ENCODE results near the gene OR52E6. TPM values are rescaled to one million over a fixed set of nuclear protein-coding genes. Genes with fewer than 3 reads are reported as not detected.
A peak's percentile ranks its signal among the peaks of the same experiment; 100 is the strongest.

Gene OR52E6
- polyA plus RNA-seq, 2 of the 4 experiments (the other 2 are of a cell fraction), result not detected

DNA sequence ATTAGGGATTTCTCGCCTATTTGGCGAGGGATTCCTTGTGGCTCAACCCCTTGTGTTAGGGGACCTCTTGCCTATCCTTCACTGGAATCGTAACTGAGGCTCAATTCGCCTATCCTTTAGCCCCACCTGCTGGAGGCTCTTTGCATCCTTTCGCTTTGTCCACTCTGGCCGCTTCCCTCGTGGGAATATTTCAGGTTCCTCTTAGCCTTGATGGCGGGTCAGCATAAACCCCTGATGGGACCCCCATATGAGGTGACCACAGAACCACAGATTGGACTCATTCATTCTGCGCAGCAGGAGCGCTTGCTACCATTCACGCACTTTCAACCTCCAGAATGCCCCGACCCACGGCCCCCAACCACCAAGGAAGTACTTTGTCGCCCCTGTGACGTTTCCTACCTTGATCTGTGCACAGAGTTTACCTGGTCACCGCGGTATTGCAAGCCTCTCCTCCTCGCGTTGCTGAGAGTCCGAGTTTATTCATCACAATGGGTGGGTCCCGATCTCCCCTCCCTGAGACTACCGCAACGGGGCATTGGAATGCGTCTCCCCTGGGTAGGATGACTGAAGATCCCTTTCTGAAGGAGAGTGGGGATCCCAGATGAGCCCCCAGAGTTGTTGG is 33.1 kb downstream of the OR52E6 start, which contains the start of gene OR52N2:
Gene OR52N2 (plus strand): TSS at position 425 of the 622 bp plus-strand sequence. CDS start 11,412 bp downstream, outside the sequence.
- TF ChIP-seq SMC3 (IDR thresholded peaks at IDR 0.05) (peak; percentile 87), EHMT2 (IDR thresholded peaks at IDR 0.05; ENCODE audit: low read depth) (no peak), USF2 (IDR thresholded peaks at IDR 0.05) (no peak), CEBPB (IDR thresholded peaks at IDR 0.05) (no peak), PBX3 (IDR thresholded peaks at IDR 0.05) (no peak), HEYL (CRISPR knock-in tag; IDR thresholded peaks at IDR 0.05) (no peak), ZC3H11A (IDR thresholded peaks at IDR 0.05) (no peak), KDM5A (IDR thresholded peaks at IDR 0.05) (peak; percentile 82; the same call in 1 of the 2 replicates), RAD21 (conservative IDR thresholded peaks at IDR 0.05 in 1 of 2, IDR thresholded peaks at IDR 0.05 in 1 of 2) (peak; percentile 95 to 96), ZNF302 (CRISPR knock-in tag; IDR thresholded peaks at IDR 0.05) (no peak)
- TF ChIP-seq, protein P1, sequence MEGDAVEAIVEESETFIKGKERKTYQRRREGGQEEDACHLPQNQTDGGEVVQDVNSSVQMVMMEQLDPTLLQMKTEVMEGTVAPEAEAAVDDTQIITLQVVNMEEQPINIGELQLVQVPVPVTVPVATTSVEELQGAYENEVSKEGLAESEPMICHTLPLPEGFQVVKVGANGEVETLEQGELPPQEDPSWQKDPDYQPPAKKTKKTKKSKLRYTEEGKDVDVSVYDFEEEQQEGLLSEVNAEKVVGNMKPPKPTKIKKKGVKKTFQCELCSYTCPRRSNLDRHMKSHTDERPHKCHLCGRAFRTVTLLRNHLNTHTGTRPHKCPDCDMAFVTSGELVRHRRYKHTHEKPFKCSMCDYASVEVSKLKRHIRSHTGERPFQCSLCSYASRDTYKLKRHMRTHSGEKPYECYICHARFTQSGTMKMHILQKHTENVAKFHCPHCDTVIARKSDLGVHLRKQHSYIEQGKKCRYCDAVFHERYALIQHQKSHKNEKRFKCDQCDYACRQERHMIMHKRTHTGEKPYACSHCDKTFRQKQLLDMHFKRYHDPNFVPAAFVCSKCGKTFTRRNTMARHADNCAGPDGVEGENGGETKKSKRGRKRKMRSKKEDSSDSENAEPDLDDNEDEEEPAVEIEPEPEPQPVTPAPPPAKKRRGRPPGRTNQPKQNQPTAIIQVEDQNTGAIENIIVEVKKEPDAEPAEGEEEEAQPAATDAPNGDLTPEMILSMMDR (IDR thresholded peaks at IDR 0.05), result peak; percentile 88
- Histone ChIP-seq H3K4me2 (peak within 1 kb of the TSS; percentile 92), H3K27ac (peak within 1 kb of the TSS in 1 of 2 experiments; percentile 39; a peak in 3 of 6 replicates), H3K4me1 (no peaks in the 10 kb centered on the region), H3K4me3 (peak within 1 kb of the TSS; percentile 45), H3K9me3 (no peaks in the 10 kb centered on the region)
- POLR2A ChIA-PET, result no interaction called here
- CTCF ChIA-PET, result interaction anchor here (0.9 to 1.3 kb wide), 7 partner anchors 13 to 195 kb away, joined by 3 to 4 read pairs (median 3); partner anchors contain the start of genes OR52N5 and OR56B1
- ATAC-seq, result peak; percentile 98 to 99
- FAIRE-seq, result peak; percentile 28
- peak; percentile 20 to 70 for DNase-seq (ENCODE audit: low read depth in 1 of 2, low spot score in 1 of 2)
- WGBS (ENCODE audit: missing lambda C conversion rate), result 0% methylated on average over 20 of the region's 24 CpGs

DNA sequence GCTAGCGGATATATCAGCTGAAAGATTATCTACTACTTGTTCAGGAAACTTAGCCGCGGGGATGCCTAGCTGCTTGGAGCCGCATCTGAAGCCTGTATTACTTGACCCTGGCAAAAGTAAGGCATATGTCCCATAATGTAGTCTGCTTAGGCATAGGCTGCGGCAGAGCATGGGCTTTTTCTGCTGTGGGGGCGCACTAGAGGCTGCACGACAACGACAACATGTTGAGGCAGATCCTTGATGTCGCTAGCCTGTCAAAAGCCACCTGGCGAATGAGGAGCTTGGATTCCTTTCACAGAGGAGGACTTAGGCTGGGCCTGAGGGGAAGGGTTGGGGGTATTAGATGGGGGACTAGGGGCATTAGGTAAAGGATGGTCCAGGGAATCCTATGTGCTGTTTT is 34.1 kb downstream of the OR52E6 start:
- CTCF ChIA-PET, result interaction anchor here (0.6 to 1.5 kb wide), 11 partner anchors 11 to 604 kb away, joined by 3 to 8 read pairs (median 3); partner anchors contain the start of gene TRIM5

DNA sequence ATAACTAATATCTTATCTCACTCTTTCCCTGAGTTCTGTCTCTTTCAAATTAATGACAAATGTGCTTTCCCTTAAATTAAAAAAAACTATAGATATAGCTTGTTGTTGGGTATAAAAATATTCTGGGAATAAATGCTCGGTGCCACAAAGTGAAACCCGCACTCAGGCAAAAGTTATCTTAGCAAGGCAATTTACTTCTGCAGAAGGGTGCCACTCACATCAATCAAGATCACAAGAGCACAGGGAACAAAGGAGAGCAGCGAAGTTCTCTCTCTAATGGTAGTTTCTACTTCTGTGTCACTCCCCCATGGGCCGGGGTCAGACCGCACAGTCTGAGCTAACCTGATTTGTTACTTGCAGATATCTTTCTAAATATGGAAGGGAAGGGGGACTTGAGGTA is 37.7 kb downstream of the OR52E6 start:
- Histone ChIP-seq H3K9me3 (no peaks in the 10 kb centered on the region), H3K4me1 (no peaks in the 10 kb centered on the region), H3K4me2 (no peak overlapping the region), H3K4me3 (no peak overlapping the region), H3K27ac (no peak overlapping the region)
- ChIA-PET POLR2A (no interaction called here), CTCF (interaction anchor here (0.5 kb wide), 1 partner anchor 602 kb away, joined by 4 read pairs; no protein-coding TSS in a partner anchor)
- WGBS (ENCODE audit: missing lambda C conversion rate), result 31% methylated on average over 4 of the region's 5 CpGs
- FAIRE-seq, result no peak
- no peak for DNase-seq (ENCODE audit: low read depth in 1 of 2, low spot score in 1 of 2)
- TF ChIP-seq BHLHE40 (IDR thresholded peaks at IDR 0.05; ENCODE audit: low read depth, low read length) (no peak), JUNB (IDR thresholded peaks at IDR 0.05) (no peak), ZNF302 (CRISPR knock-in tag; IDR thresholded peaks at IDR 0.05) (no peak), FOSL2 (IDR thresholded peaks at IDR 0.05) (no peak), FOSL2 (CRISPR knock-in tag; IDR thresholded peaks at IDR 0.05) (no peak), EHMT2 (IDR thresholded peaks at IDR 0.05; ENCODE audit: low read depth) (no peak), RAD21 (conservative IDR thresholded peaks at IDR 0.05 in 1 of 2, IDR thresholded peaks at IDR 0.05 in 1 of 2) (no peak), POLR2AphosphoS2 (conservative IDR thresholded peaks at IDR 0.05; ENCODE audit: low read length) (no peak), ZFP36 (IDR thresholded peaks at IDR 0.05; ENCODE audit: borderline replicate concordance, partially characterized antibody) (no peak), TFCP2L1 (CRISPR knock-in tag; IDR thresholded peaks at IDR 0.05) (no peak), ATOH8 (CRISPR knock-in tag; IDR thresholded peaks at IDR 0.05; ENCODE audit: low read depth) (no peak), NR3C1 (IDR thresholded peaks at IDR 0.05) (no peak), ZSCAN20 (CRISPR knock-in tag; IDR thresholded peaks at IDR 0.05) (no peak), RFX5 (IDR thresholded peaks at IDR 0.05) (no peak), CEBPB (IDR thresholded peaks at IDR 0.05) (no peak), CBX8 (IDR thresholded peaks at IDR 0.05) (no peak), RNF2 (IDR thresholded peaks at IDR 0.05; ENCODE audit: borderline replicate concordance, low read depth) (no peak), NFE2L2 (conservative IDR thresholded peaks at IDR 0.05; ENCODE audit: low read length) (no peak), HEYL (CRISPR knock-in tag; IDR thresholded peaks at IDR 0.05) (no peak), JUN (IDR thresholded peaks at IDR 0.05) (no peak), ZC3H11A (IDR thresholded peaks at IDR 0.05) (no peak)
- ATAC-seq, result no peak

More for the DNA sequence above, 34.1 kb downstream of the OR52E6 start:
- H3K27ac ChIP-seq, result no peak overlapping the region
- FAIRE-seq (no peak), ATAC-seq (peak in 1 of 2 experiments; percentile 43; a peak in 3 of 6 replicates), DNase-seq (ENCODE audit: low read depth in 1 of 2, low spot score in 1 of 2) (no peak)
- no peak overlapping the region for H3K4me3 ChIP-seq
- TF ChIP-seq HDAC2 (IDR thresholded peaks at IDR 0.05) (no peak), JUN (IDR thresholded peaks at IDR 0.05) (no peak), TP53 (CRISPR knock-in tag; IDR thresholded peaks at IDR 0.05) (no peak), HEYL (CRISPR knock-in tag; IDR thresholded peaks at IDR 0.05) (no peak), EP300 (IDR thresholded peaks at IDR 0.05) (no peak), GATA3 (IDR thresholded peaks at IDR 0.05; ENCODE audit: borderline replicate concordance) (no peak), FOSL2 (IDR thresholded peaks at IDR 0.05) (no peak), FOSL2 (CRISPR knock-in tag; IDR thresholded peaks at IDR 0.05) (no peak), MAFK (IDR thresholded peaks at IDR 0.05; ENCODE audit: partially characterized antibody) (no peak), RNF2 (IDR thresholded peaks at IDR 0.05; ENCODE audit: borderline replicate concordance, low read depth) (no peak)
- 47% methylated on average over 10 of the region's 10 CpGs for WGBS (ENCODE audit: missing lambda C conversion rate)
- H3K4me1 ChIP-seq, result no peaks in the 10 kb centered on the region
- POLR2A ChIA-PET, result no interaction called here
- H3K4me2 ChIP-seq, result no peak overlapping the region
- no peaks in the 10 kb centered on the region for H3K9me3 ChIP-seq
